DND-41 (cell line): Measurements from ENCODE around the gene HOXA3.

Source experiments
- ATAC-seq: fragments of 200-7000 bp; cut with Tn5 transposase; 3 replicates; pipeline ENCODE4 v1.9.1; 2021; ENCODE audit warnings: low read depth; ENCODE audit not compliant: insufficient read depth
- DNase-seq: peaks from one replicate; pipeline ENCODE4 v3.0.0-alpha.2; 2020
- H2AFZ ChIP-seq: 2 replicates; pipeline ENCODE4 v1.6.0; 2012; ENCODE audit warnings: low read depth, low read length
- H3K27ac ChIP-seq: 2 replicates; pipeline ENCODE4 v1.5.1; 2012; ENCODE audit warnings: low read length, inconsistent platforms
- H3K27me3 ChIP-seq: fragments of 200-600 bp; sonication (generic); 2 replicates; pipeline ENCODE4 v1.6.0; 2012; ENCODE audit warnings: low read length, mild to moderate bottlenecking, inconsistent platforms; ENCODE audit not compliant: insufficient read depth, poor library complexity
- H3K36me3 ChIP-seq: 2 replicates; pipeline ENCODE4 v1.5.1; 2012; ENCODE audit warnings: low read length, inconsistent platforms; ENCODE audit not compliant: insufficient read depth
- H3K4me1 ChIP-seq: 2 replicates; pipeline ENCODE4 v1.5.1; 2012; ENCODE audit warnings: mild to moderate bottlenecking, low read length; ENCODE audit not compliant: insufficient read depth
- H3K4me2 ChIP-seq: 2 replicates; pipeline ENCODE4 v1.6.0; 2012; ENCODE audit warnings: mild to moderate bottlenecking, moderate library complexity, low read length, inconsistent platforms; ENCODE audit not compliant: insufficient read depth
- H3K4me3 ChIP-seq, 2 experiments: fragments of 200-600 bp in 1 of 2; shearing (Covaris generic) in 1 of 2; 2 replicates each; pipeline ENCODE4 v1.5.1; 2012 to 2016; ENCODE audit warnings: inconsistent platforms in 2 of 2, low read length in 2 of 2, mild to moderate bottlenecking in 2 of 2, low read depth in 1 of 2, moderate library complexity in 1 of 2
- H3K79me2 ChIP-seq: 2 replicates; pipeline ENCODE4 v1.6.0; 2012; ENCODE audit warnings: low read length, inconsistent platforms; ENCODE audit not compliant: insufficient read depth
- H3K9ac ChIP-seq: 2 replicates; pipeline ENCODE4 v1.6.0; 2012; ENCODE audit warnings: low read depth, mild to moderate bottlenecking, inconsistent platforms, low read length, moderate library complexity
- H3K9me3 ChIP-seq: 2 replicates; pipeline ENCODE4 v1.5.1; 2012; ENCODE audit warnings: low read length, moderate library complexity, mild to moderate bottlenecking, inconsistent platforms; ENCODE audit not compliant: insufficient read depth, severe bottlenecking
- H4K20me1 ChIP-seq: 2 replicates; pipeline ENCODE4 v1.6.0; 2012; ENCODE audit warnings: low read length; ENCODE audit not compliant: insufficient read depth
- CTCF ChIP-seq: IDR thresholded peaks from 2 replicates; pipeline ENCODE4 v1.5.1; 2012; ENCODE audit warnings: borderline replicate concordance, low read length, moderate library complexity, mild to moderate bottlenecking; ENCODE audit not compliant: poor library complexity, severe bottlenecking; ENCODE audit errors: extremely low read depth
- EZH2 ChIP-seq: IDR thresholded peaks from 3 replicates; pipeline ENCODE4 v1.6.1; 2012; ENCODE audit warnings: borderline replicate concordance, low read depth, mild to moderate bottlenecking, moderate library complexity, low read length, inconsistent platforms; ENCODE audit not compliant: severe bottlenecking

Gene HOXA3

GRCh38 chr7:27098578-27099451 lies 53.6 kb downstream of the HOXA3 start:
- no peak overlapping the region for H3K4me2 ChIP-seq
- H3K27me3 ChIP-seq = no peaks in the 10 kb centered on the region
- H3K4me1 ChIP-seq = no peaks in the 10 kb centered on the region
- no peaks in the 10 kb centered on the region for H3K9me3 ChIP-seq
- H3K79me2 ChIP-seq = no peaks in the 10 kb centered on the region
- no peak overlapping the region for H3K4me3 ChIP-seq
- TF ChIP-seq CTCF = no peak
- no peak for TF ChIP-seq EZH2
- no peak overlapping the region for H2AFZ ChIP-seq
- H3K36me3 ChIP-seq = no peaks in the 10 kb centered on the region
- no peak overlapping the region for H3K27ac ChIP-seq
- ATAC-seq (no peak), DNase-seq (no peak)
- H3K9ac ChIP-seq = no peak overlapping the region
- no peaks in the 10 kb centered on the region for H4K20me1 ChIP-seq

- Histone ChIP-seq H3K27ac (no peak overlapping the region), H3K36me3 (no peaks in the 10 kb centered on the region), H3K4me3 (no peak overlapping the region), H2AFZ (no peak overlapping the region), H3K27me3 (no peaks in the 10 kb centered on the region), H3K9me3 (no peaks in the 10 kb centered on the region), H4K20me1 (no peaks in the 10 kb centered on the region), H3K4me1 (no peaks in the 10 kb centered on the region), H3K9ac (no peak overlapping the region), H3K4me2 (no peak overlapping the region), H3K79me2 (no peaks in the 10 kb centered on the region)
- ATAC-seq (no peak), DNase-seq (no peak)
- TF ChIP-seq CTCF = no peak
- TF ChIP-seq EZH2 = no peak
These were observed 54.5 kb downstream of the HOXA3 start for GRCh38 chr7:27097686-27098577.

- no peak for DNase-seq
- Histone ChIP-seq H2AFZ (no peak overlapping the region), H3K9ac (no peak overlapping the region), H3K4me3 (no peak overlapping the region), H3K27me3 (peaks cover 2% of the 10 kb centered on the region), H4K20me1 (no peaks in the 10 kb centered on the region), H3K9me3 (no peaks in the 10 kb centered on the region), H3K79me2 (no peaks in the 10 kb centered on the region), H3K27ac (no peak overlapping the region), H3K4me1 (no peaks in the 10 kb centered on the region), H3K4me2 (no peak overlapping the region), H3K36me3 (no peaks in the 10 kb centered on the region)
- ATAC-seq = no peak
- TF ChIP-seq CTCF (no peak), EZH2 (no peak)
These were observed 55.4 kb downstream of the HOXA3 start for GRCh38 chr7:27096768-27097514.
